HG03442 (cell line): ENCODE data around the gene CPD.
"Not testable (repeated sequence)": the region's sequence is repeated elsewhere in the genome, so short reads cannot be mapped to it uniquely, and the experiment has no call there.

Experiments
- ATAC-seq: cut with Tn5 transposase; IDR thresholded peaks from one replicate; pipeline ENCODE4 v1.9.1; 2021; ENCODE audit warnings: mild to moderate bottlenecking, moderate library complexity; ENCODE audit not compliant: unreplicated experiment

Gene CPD

GRCh38 chr17:30422171-30422570, 43.4 kb downstream of the CPD start:
- no peak for ATAC-seq

DNA sequence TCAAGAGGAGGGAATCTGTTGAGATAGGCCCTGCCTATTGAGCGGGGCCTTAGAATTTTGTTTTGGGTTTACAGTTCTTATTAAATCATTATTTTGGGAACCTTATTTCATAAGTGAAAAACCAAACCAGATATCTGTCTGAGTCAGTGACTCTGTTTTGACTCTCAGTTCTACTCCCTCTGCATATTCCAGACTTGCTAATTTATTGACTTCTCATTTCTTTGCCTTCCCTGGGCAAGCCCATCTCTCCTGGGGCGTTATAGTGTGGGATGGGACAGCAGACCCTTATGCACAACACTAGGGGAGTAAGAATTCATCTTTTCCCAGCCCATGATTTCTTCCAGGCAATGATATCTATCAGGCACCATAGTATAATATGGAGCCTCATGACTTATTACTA, 45.7 kb downstream of the CPD start:
- no peak for ATAC-seq

- ATAC-seq = no peak
Observed at GRCh38 chr17:30426292-30426691, 47.6 kb downstream of the CPD start.

- no peak for ATAC-seq
Observed at GRCh38 chr17:30427611-30428010, 48.9 kb downstream of the CPD start.

DNA sequence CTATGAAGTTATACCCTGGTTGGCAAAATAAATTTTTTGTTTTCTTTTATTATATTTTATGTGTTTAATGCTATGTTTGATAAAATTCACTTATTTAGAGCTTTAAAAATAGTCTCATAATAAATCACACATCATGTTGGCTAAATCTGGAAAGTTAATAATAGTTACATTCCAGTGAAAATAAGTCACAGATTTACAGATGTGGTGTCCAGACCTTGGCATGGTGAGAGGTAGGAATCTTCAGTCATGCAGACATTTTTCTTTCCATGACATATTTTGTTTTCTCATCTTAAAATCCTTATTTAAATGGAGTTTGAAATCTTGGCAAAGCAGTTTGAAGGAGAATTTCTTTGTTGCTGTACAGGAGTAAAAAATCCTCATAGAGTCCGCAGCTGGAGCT, 50.4 kb downstream of the CPD start:
- ATAC-seq = no peak

GRCh38 chr17:30433514-30433913, 54.8 kb downstream of the CPD start:
- ATAC-seq = no peak

GRCh38 chr17:30436729-30437128, 58.0 kb downstream of the CPD start:
- ATAC-seq = no peak

DNA sequence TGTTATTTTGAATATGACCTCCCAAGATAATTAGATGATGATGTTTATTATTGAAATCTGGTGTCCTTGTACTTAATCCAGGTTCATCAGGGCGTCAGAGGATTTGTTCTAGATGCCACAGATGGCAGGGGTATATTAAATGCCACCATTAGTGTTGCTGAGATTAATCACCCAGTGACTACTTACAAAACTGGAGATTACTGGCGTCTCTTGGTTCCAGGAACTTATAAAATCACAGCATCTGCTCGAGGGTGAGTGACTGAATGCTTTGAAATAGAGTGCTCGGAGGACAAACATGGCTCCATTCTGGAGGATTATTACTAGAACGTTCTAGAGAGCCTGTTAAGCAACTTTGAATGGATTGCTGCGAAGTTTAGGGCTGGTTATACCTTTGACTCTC, 65.0 kb downstream of the CPD start:
- no peak for ATAC-seq

GRCh38 chr17:30446640-30447039, 67.9 kb downstream of the CPD start:
- ATAC-seq = not testable (repeated sequence)

DNA sequence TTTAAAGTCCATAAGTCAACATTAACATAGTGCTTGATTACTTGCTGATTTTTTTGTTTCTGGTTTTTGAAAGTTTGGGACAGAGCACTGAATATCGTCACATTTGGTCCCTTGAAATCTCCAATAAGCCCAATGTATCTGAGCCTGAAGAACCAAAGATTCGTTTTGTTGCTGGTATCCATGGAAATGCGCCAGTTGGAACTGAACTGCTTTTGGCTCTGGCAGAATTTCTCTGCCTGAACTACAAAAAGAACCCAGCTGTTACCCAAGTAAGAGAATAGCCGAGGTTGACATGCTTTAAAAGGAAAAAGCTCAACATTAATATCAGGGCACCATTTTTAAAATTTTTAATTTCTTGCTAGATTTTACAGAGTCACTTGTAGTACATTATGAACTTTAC, 70.8 kb downstream of the CPD start:
- no peak for ATAC-seq

DNA sequence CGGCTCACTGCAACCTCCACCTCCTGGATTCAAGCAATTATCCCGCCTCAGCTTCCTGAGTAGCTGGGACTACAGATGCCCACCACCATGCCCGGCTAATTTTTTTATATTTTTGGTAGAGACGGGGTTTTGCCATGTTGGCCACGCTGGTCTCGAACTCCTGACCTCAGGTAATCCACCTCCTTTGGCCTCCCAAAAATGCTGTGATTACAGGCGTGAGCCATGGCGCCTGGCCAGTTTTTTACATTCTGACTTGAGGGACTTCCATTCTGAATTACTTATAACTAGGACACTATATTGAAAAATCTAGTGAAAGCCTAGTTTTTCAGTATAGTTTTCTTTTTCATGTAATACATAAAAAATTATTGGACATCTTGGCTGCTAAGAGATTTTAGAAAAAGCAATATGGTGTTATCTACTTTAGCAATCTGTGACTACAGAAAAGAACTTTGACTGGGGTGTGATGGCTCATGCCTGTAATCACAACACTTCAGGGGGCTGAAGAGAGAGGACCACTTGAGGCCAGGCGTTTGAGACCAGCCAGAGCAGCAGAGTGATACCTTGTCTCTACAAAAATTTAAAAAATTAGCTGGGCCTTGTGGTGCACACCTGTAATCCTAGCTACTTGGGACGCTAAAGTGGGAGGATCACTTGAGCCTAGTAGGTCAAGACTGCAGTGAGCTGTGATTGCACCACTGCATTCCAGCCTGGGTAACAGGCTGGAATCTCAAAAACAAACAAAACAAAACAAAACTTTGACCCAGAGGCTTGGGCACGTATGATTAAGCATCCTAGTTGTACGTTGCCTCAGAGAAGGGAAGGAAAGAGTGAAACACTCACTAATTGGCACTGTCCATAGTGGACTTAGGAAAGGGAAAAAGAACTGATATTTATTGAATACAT, 71.6 kb downstream of the CPD start:
- ATAC-seq = no peak

DNA sequence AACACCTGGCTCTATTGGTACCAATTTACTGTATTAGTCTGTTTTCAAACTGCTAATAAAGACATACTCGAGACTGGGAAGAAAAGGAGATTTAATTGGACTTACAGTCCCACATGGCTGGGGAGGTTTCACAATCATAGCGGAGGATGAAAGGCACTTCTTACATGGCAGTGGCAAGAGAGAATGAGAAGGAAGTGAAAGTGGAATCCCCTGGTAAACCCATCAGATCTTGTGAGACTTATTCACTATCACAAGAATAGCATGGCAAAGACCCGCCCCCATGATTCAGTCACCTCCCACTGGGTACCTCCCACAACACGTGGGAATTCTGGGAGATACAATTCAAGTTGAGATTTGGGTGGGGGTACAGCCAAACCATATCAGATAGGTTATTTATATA, 75.9 kb downstream of the CPD start:
- ATAC-seq = no peak

DNA sequence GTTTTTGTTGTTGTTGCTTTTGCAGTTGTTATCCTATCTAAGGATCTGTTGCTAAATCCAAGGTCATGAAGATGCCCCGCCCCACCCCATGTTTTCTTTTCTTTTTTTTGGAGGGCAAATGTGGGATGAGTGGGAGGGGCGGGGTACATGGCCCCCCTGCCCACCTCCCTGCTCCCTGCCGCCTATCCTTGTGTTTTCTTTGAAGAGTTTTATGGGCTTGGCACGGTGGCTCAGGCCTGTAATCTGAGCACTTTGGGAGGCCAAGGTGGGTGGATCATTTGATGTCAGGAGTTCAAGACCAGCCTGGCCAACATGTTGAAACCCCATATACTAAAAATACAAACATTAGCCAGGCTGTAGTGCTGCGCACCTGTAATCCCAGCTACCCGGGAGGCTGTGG, 79.6 kb downstream of the CPD start:
- no peak for ATAC-seq

DNA sequence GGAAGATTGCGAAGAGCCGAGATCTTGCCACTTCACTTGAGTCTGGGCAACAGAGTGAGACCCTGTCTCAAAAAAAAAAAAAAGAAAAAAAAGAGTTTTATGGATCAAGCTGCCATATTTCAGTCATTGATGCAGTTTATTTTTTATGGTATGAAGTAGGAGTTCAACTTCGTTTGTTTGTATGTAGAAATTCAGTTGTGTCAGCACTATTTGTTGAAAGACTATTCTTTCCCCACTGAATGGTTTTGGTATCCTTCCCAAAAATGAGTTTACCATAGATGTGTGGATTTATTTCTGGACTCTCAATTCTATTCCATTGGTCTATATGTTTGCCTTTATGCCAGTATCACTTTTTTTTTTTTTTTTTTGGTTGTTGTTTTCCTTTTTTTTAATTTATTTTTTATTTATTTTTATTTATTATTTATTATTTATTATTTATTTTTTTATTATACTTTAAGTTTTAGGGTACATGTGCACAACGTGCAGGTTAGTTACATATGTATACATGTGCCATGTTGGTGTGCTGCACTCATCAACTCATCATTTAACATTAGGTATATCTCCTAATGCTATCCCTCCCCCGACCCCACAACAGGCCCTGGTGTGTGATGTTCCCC, 80.2 kb downstream of the CPD start:
- not testable (repeated sequence) for ATAC-seq

- ATAC-seq = no peak
Observed at GRCh38 chr17:30468465-30468864, 89.7 kb downstream of the CPD start.

GRCh38 chr17:30472238-30472890, 93.6 kb downstream of the CPD start:
- ATAC-seq = no peak

GRCh38 chr17:30475206-30475605, 96.5 kb downstream of the CPD start:
- no peak for ATAC-seq

DNA sequence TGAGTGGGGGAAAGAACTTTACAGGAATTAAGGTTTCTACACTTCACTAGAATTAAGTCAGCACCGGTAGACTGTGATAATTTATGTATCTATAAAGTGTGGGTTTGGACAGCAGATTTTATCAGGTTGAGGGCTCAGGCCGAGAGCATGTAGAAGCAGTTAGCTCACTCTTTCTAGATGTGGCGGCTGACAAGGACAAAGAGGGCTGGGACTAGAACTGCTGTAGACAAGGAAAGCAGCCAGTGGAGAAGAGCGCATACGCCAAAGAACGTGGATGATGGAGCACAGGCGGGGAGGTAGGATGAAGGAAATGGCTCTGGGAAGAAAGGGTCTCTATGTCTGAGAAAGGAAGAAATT, 98.0 kb downstream of the CPD start:
- ATAC-seq = peak; percentile 19

DNA sequence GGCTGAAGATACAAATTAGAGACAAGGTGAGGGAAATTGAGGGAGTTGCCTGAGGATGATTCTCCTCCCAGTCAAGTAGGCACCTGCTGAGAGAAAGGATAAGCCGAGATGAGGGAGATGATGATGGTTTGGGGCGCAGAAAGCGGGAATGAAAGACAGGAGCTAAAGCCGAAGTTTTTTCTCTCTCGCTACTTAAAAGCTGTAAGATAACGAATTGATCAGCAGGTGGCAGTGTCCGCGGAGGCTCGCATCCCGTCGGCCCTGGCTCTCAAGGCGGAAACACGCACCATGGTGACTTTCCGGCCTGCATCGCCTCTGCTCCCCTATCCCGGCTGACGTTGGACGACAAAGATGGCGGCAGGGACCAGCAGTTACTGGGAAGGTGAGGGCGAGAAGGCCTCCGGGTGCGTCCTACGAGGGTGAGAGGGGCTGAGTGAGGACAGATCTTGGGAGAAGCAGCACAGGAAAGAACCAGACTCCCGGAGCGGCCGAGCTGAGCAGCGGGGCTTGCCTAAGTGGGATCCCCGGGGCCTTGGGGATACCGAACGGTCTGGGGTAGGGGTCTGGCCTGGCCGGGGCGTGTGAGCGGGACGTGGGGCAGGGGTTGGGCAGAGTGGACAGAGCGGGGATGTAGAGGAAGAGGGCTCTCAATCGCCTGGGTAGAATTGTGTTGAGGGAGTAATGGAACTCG, 98.5 kb downstream of the CPD start, which contains the start of gene GOSR1:
Gene GOSR1 (plus strand): TSS at position 326 of the 691 bp plus-strand sequence. CDS start 26 bp downstream, at position 352.
- ATAC-seq = peak; percentile 93

- no peak for ATAC-seq
Observed at GRCh38 chr17:30477774-30478115, 99.0 kb downstream of the CPD start.

DNA sequence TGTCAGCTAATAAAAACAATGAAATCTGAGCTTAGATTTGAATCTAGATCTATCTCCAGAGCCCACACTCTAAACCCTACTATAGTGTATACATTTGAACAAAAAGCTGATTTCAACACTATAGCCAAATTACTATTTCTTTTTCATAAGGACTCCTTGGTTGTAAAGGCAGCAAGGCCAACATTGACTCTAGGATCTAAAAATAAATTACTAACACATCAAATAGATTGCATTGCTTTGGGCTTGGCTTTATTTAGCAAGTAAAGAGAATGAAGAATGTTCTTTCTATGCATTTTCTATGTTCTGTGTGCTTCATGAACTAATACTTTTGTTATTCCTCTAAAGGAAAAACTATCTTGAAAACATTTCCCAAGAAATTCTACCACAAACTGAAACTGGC, 103.8 kb downstream of the CPD start:
- ATAC-seq = no peak
